GM10266 (cell line): ENCODE measurements around the gene OR51E2.
A peak's percentile ranks its signal among the peaks of the same experiment; 100 is the strongest.

Experiments used
- DNase-seq: peaks from one replicate; pipeline ENCODE4 v3.0.0; 2012; ENCODE audit errors: extremely low spot score
- TF ChIP-seq, protein P1 (sequence below): IDR thresholded peaks from 2 replicates; pipeline ENCODE4 v1.5.1; 2012; ENCODE audit warnings: mild to moderate bottlenecking, low read depth; ENCODE audit not compliant: control insufficient read depth, insufficient read depth; ENCODE audit errors: missing control alignments

The OR51E2 gene

DNA sequence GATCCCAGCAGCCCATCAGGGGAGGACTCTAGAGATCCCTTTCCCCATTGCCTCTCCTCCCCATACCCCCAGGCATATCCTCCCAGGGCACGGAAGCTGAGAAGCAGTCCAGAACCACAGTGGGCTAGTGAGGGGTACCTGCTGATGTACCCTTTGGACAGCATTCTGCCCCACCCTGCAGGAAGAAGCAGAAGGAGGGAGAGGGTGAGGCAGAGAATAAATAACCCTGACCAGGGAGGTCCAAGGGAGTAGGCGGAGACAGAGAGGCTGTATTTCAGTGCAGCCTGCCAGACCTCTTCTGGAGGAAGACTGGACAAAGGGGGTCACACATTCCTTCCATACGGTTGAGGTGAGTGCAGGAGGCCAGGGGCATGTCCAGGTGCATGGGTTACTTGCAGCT lies 54.0 kb downstream of the OR51E2 start, which contains the start of gene OR51E1:
Gene OR51E1 (plus strand): TSS at position 301 of the 400 bp plus-strand sequence. CDS start 8,545 bp downstream, outside the sequence.
- DNase-seq = no peak
- TF ChIP-seq, protein P1, sequence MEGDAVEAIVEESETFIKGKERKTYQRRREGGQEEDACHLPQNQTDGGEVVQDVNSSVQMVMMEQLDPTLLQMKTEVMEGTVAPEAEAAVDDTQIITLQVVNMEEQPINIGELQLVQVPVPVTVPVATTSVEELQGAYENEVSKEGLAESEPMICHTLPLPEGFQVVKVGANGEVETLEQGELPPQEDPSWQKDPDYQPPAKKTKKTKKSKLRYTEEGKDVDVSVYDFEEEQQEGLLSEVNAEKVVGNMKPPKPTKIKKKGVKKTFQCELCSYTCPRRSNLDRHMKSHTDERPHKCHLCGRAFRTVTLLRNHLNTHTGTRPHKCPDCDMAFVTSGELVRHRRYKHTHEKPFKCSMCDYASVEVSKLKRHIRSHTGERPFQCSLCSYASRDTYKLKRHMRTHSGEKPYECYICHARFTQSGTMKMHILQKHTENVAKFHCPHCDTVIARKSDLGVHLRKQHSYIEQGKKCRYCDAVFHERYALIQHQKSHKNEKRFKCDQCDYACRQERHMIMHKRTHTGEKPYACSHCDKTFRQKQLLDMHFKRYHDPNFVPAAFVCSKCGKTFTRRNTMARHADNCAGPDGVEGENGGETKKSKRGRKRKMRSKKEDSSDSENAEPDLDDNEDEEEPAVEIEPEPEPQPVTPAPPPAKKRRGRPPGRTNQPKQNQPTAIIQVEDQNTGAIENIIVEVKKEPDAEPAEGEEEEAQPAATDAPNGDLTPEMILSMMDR = no peak

GRCh38 chr11:4643076-4643475 lies 54.6 kb downstream of the OR51E2 start:
- TF ChIP-seq, protein P1 = no peak
- no peak for DNase-seq

DNA sequence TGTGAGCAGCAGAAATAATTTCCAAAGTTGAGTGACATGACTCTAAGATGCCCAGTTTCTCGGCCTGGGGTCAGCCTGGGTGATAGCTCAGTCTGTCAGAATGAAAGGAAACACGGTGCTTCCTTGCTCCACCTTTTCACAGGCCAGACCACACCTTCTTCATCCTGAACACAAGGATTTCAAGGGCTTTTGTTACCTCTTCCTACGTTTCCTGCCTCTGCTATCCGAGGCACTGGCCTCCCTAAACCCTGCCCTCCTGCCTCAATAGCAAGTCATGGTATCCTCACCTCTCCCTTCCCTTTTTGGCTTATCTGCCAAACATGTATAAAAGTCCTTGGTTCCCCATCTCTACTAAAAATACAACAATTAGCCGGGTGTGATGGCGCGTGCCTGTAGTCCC lies 55.6 kb downstream of the OR51E2 start:
- no peak for DNase-seq
- TF ChIP-seq, protein P1 = no peak

- TF ChIP-seq, protein P1 = no peak
These were observed 56.2 kb downstream of the OR51E2 start for GRCh38 chr11:4641501-4641900.

GRCh38 chr11:4639931-4640330 lies 57.7 kb downstream of the OR51E2 start:
- TF ChIP-seq, protein P1 = no peak
- no peak for DNase-seq

More at GRCh38 chr11:4641501-4641900, 56.2 kb downstream of the OR51E2 start:
- no peak for DNase-seq

- TF ChIP-seq, protein P1 = no peak
- no peak for DNase-seq
These were observed 60.0 kb downstream of the OR51E2 start for GRCh38 chr11:4637662-4638047.

DNA sequence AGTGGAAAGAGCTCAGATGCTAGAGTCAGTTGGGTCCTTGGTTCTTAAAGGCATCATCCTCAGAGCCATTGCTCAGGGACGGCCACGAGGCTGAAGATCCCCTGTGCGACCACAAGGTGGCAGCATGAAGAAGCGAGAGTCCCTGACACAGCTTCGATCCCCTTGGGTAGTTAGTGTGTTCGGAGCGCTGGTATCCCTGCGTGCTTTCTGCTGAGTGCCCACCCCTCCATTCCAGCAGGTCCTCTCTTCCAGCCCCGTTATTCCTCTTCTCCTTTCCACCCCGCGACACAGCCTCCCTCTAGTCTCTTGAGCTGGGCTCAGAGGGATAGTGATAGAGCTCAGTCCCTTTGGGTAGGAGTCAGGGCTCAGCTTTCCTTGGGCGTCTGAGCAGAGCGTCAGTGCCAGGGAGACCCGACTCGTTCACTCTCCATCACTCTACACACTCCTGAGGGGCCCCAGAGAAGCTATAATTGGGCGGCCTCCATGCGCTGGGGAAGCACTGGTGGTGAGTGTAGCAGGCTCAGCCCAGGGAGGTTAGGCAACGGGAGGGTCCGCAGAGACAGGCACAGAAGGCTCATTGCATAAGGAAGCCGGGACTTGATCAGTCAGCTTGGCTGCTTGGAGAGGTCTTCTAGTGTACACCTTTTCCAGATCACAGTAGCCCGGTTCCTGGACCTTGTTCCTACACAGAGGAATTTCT lies 60.5 kb downstream of the OR51E2 start, which contains the start of gene OR51D1:
Gene OR51D1 (plus strand): TSS at position 516 of the 700 bp plus-strand sequence. CDS start 2,314 bp downstream, outside the sequence.
- TF ChIP-seq, protein P1 = peak; percentile 92
- DNase-seq = peak; percentile 69
